Fibroblast of villous mesenchyme (primary cell): ENCODE measurements around the gene GGA2. TPM values are rescaled to one million over a fixed set of nuclear protein-coding genes. Genes with fewer than 3 reads are reported as not detected.

ENCODE experiments used
- DNase-seq: peaks from one replicate; pipeline ENCODE4 v3.0.0-alpha.2; 2010; ENCODE audit warnings: low read depth
- H3K4me3 ChIP-seq: 2 replicates; pipeline ENCODE4 v1.5.1; 2011; ENCODE audit warnings: low read depth, mild to moderate bottlenecking, low read length
- CTCF ChIP-seq: IDR thresholded peaks from 2 replicates; pipeline ENCODE4 v1.5.1; 2012; ENCODE audit warnings: low read depth, mild to moderate bottlenecking, low read length; ENCODE audit not compliant: insufficient read depth
- total RNA-seq: library from RNA; depleted of rRNA; stranded (reverse); fragments of >200 nt; gene quantifications from 2 replicates; pipeline ENCODE4 v1.2.3, GENCODE V29; 2012

The GGA2 gene
- total RNA-seq, 1 donor: 24.2 TPM

- H3K4me3 ChIP-seq: no peak overlapping the region
- no peak for DNase-seq
- TF ChIP-seq CTCF: no peak
Measured at GRCh38 chr16:23498863-23499262, 11.4 kb downstream of the GGA2 start.

GRCh38 chr16:23497543-23497868 is 12.8 kb downstream of the GGA2 start:
- H3K4me3 ChIP-seq: peak overlapping the region; percentile 1
- DNase-seq: no peak
- no peak for TF ChIP-seq CTCF

DNA sequence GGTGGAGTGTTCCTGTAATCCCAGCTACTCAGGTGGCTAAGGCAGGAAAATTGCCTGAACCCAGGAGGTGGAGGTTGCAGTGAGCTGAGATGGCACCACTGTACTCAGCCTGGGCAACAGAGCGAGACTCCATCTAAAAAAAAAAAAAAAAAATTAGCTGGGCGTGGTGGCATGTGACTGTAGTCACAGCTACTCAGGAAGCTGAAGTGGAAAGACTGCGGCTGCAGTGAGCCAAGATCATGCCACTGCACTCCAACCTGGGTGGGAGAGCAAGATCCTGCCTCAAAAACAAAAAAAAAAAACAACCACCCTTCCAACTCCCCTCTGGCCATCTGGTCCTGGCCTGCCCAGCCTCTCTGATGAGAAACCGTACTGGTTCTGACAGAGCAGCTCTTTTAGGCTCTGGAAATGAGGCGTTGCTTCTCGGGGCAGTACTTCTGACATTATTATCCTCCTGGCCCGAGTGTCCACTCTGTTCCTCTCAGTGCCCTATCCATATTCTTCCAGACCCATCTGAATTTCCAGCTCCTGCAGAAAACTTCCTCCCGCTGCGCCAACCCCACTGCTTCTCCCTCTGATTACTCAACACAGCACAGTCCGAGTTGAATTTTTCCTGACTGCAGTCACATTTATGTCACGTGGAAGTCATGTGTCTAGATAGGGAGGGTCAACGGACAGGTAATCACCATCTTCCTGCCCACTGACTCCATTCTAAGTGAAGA is 13.3 kb downstream of the GGA2 start:
- TF ChIP-seq CTCF: no peak
- DNase-seq: peak; percentile 80
- H3K4me3 ChIP-seq: peak overlapping the region; percentile 1

DNA sequence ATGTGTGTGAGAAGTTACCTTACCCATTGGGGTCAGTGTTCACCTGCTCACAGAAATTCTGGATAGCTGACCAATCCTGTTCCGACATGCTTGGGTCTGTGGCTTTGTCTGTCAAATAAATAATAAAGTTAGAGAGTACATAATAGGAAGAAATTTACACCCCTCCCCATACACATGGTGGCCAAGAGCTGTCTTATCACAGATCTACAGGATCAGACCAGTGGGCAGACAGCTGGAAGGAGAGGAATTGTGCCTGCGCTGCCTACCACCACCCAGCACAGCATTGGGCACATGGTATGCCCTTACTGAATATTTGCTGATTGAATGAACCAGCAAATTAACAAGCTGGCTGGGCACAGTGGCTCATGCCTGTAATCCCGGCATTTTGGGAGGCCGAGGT is 14.6 kb downstream of the GGA2 start:
- H3K4me3 ChIP-seq: no peak overlapping the region
- no peak for DNase-seq
- no peak for TF ChIP-seq CTCF

DNA sequence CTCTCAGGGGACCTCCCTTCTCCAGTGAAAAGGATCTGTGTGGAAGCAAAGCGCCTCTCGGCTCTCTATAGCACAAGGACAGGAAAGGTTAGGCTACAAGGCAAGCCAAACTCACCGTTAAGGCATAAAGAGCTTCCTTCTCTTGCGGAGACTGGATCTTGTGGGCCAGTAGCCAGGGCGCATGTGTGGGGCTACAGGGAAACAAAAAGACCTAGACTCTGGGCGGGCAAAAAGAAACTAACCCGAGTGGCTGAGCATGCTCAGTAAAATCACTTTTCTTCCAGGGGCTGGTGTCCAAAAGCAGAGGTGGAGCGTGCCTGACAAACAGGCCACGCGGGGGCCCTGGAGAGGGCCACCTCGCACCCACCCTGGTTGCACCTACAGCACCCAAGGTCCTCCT is 16.1 kb downstream of the GGA2 start:
- DNase-seq: no peak
- no peak overlapping the region for H3K4me3 ChIP-seq
- TF ChIP-seq CTCF: no peak

GRCh38 chr16:23491490-23492391 is 18.6 kb downstream of the GGA2 start:
- TF ChIP-seq CTCF: no peak
- no peak for DNase-seq
- H3K4me3 ChIP-seq: no peak overlapping the region
